ENCODE results near the gene TSHZ2. TPM values are rescaled to one million over a fixed set of nuclear protein-coding genes. Genes with fewer than 3 reads are reported as not detected.

Gene TSHZ2
- total and polyA plus RNA-seq, 2 donors (not counting 1 experiment from before 2014, with no cell fraction given): 1.00 to 5.7 TPM

- no peak overlapping the region for H3K4me3 ChIP-seq (ENCODE audit: control extremely low read depth in 1 of 5, extremely low read depth in 1 of 5, insufficient read depth in 1 of 5, low read depth in 2 of 5, low read length in 4 of 5)
- WGBS (ENCODE audit: insufficient coverage): 8% methylated on average over 2 of the region's 4 CpGs
- H3K79me2 ChIP-seq (ENCODE audit: control insufficient read depth, insufficient read depth, low read length): no peaks in the 10 kb centered on the region
- no peak overlapping the region for H3K27ac ChIP-seq (ENCODE audit: low read length in 2 of 2)
- Mint-ChIP-seq H3K4me3 (no peak overlapping the region), H3K27me3 (peaks cover 24% of the 10 kb centered on the region), H3K27ac (no peak overlapping the region), H3K4me1 (no peaks in the 10 kb centered on the region), H3K9me3 (ENCODE audit: insufficient read depth) (peaks cover 17% of the 10 kb centered on the region)
- H3K4me1 ChIP-seq (ENCODE audit: control insufficient read depth in 2 of 2, insufficient read depth in 2 of 2, low read length in 2 of 2): no peaks in the 10 kb centered on the region
- ChIA-PET POLR2A (no interaction called here), CTCF (no interaction called here)
- ATAC-seq (ENCODE audit: low read depth) (no peak), DNase-seq (no peak)
- no peak for TF ChIP-seq EZH2 (IDR thresholded peaks at IDR 0.05; ENCODE audit: borderline replicate concordance, insufficient read depth, low read depth, low read length, poor library complexity, severe bottlenecking)
- no peak for TF ChIP-seq CTCF (IDR thresholded peaks at IDR 0.05)
- peaks cover 0 to 10% (median 0%) of the 10 kb centered on the region in 3 donors for H3K9me3 ChIP-seq (ENCODE audit: control extremely low read depth in 1 of 3, control insufficient read depth in 2 of 3, insufficient read depth in 1 of 3, low read length in 2 of 3)
- H3K36me3 ChIP-seq (replicated peaks in 1 of 2; ENCODE audit: control extremely low read depth in 1 of 2, control insufficient read depth in 1 of 2, extremely low read depth in 1 of 2, insufficient read depth in 2 of 2, low read length in 1 of 2): no peaks in the 10 kb centered on the region
- H3K9ac ChIP-seq (ENCODE audit: low read length): no peak overlapping the region
- H2AFZ ChIP-seq (ENCODE audit: insufficient read depth, low read depth, low read length, poor library complexity, severe bottlenecking): no peak overlapping the region
- H3K4me2 ChIP-seq (replicated peaks; ENCODE audit: low read depth, low read length, poor library complexity, severe bottlenecking): no peak overlapping the region
- H3K27me3 ChIP-seq (replicated peaks in 1 of 4; ENCODE audit: control extremely low read depth in 1 of 4, control insufficient read depth in 3 of 4, insufficient read depth in 4 of 4, low read length in 3 of 4): peaks cover 0 to 3% (median 0%) of the 10 kb centered on the region in 4 experiments
- intact Hi-C loops (cut with micrococcal nuclease): no loop called here
- no peaks in the 10 kb centered on the region for H4K20me1 ChIP-seq (ENCODE audit: control insufficient read depth, insufficient read depth, low read length, poor library complexity, severe bottlenecking)
These were observed 430.3 kb downstream of the TSHZ2 start for GRCh38 chr20:53402233-53403005.

- Histone ChIP-seq H3K27ac (ENCODE audit: low read length in 2 of 2) (no peak overlapping the region), H3K9me3 (ENCODE audit: control extremely low read depth in 1 of 3, control insufficient read depth in 2 of 3, insufficient read depth in 1 of 3, low read length in 2 of 3) (peaks cover 0 to 10% (median 0%) of the 10 kb centered on the region in 3 donors), H3K4me2 (replicated peaks; ENCODE audit: low read depth, low read length, poor library complexity, severe bottlenecking) (no peak overlapping the region), H4K20me1 (ENCODE audit: control insufficient read depth, insufficient read depth, low read length, poor library complexity, severe bottlenecking) (no peaks in the 10 kb centered on the region), H3K79me2 (ENCODE audit: control insufficient read depth, insufficient read depth, low read length) (no peaks in the 10 kb centered on the region), H2AFZ (ENCODE audit: insufficient read depth, low read depth, low read length, poor library complexity, severe bottlenecking) (no peak overlapping the region), H3K4me3 (ENCODE audit: control extremely low read depth in 1 of 5, extremely low read depth in 1 of 5, insufficient read depth in 1 of 5, low read depth in 2 of 5, low read length in 4 of 5) (no peak overlapping the region), H3K9ac (ENCODE audit: low read length) (no peak overlapping the region), H3K27me3 (replicated peaks in 1 of 4; ENCODE audit: control extremely low read depth in 1 of 4, control insufficient read depth in 3 of 4, insufficient read depth in 4 of 4, low read length in 3 of 4) (peaks cover 0 to 3% (median 0%) of the 10 kb centered on the region in 4 experiments), H3K36me3 (replicated peaks in 1 of 2; ENCODE audit: control extremely low read depth in 1 of 2, control insufficient read depth in 1 of 2, extremely low read depth in 1 of 2, insufficient read depth in 2 of 2, low read length in 1 of 2) (no peaks in the 10 kb centered on the region), H3K4me1 (ENCODE audit: control insufficient read depth in 2 of 2, insufficient read depth in 2 of 2, low read length in 2 of 2) (no peaks in the 10 kb centered on the region)
- Mint-ChIP-seq H3K4me3 (no peak overlapping the region), H3K27me3 (peaks cover 24% of the 10 kb centered on the region), H3K4me1 (no peaks in the 10 kb centered on the region), H3K9me3 (ENCODE audit: insufficient read depth) (peaks cover 15% of the 10 kb centered on the region), H3K27ac (no peak overlapping the region)
- ATAC-seq (ENCODE audit: low read depth) (no peak), DNase-seq (no peak)
- intact Hi-C loops (cut with micrococcal nuclease): no loop called here
- CTCF ChIA-PET: no interaction called here
- no CpG with 5 or more reads among the region's 5 CpGs for whole genome bisulfite sequencing (ENCODE audit: insufficient coverage)
- no peak for TF ChIP-seq EZH2 (IDR thresholded peaks at IDR 0.05; ENCODE audit: borderline replicate concordance, insufficient read depth, low read depth, low read length, poor library complexity, severe bottlenecking)
- no peak for TF ChIP-seq CTCF (IDR thresholded peaks at IDR 0.05)
- POLR2A ChIA-PET: no interaction called here
These were observed 430.9 kb downstream of the TSHZ2 start for GRCh38 chr20:53403029-53403428.
